ENCODE results near the gene ZNF512B. TPM values are rescaled to one million over a fixed set of nuclear protein-coding genes. Genes with fewer than 3 reads are reported as not detected.

The ZNF512B gene
- total RNA-seq, 4 donors from 2014 or later = 7.1 to 17.7 (median 12.1) TPM

DNA sequence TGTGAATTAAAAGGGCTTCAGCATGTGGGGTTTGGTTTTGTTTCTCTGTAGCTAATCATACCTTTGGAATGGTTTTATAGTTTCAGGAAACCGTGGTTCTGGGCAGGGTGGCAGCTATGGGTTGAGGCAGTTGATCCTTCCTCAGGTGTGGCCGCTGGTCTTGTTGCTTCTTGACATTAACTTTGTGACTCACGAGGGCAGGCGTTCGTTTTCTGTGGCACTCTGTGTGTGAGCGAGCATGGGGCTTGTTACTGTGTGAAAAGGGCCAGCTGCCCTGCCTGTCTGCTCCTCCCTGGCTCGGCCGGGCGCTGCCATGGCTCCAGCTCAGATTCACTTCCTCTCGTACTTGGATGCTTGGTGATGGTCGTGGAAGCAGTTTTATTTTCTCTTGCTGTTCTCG is 58.6 kb downstream of the ZNF512B start:
- Histone ChIP-seq H3K9me3 (no peaks in the 10 kb centered on the region), H3K27me3 (no peaks in the 10 kb centered on the region), H3K27ac (replicated peaks in 1 of 4) (no peak overlapping the region), H3K4me1 (peaks cover 26 to 46% (median 35%) of the 10 kb centered on the region in 4 donors), H3K4me3 (no peak overlapping the region), H3K36me3 (peaks cover 0 to 3% (median 0%) of the 10 kb centered on the region in 4 donors)
- intact Hi-C loops (cut with DNase I) = loop anchor here (5.0 kb wide), 1 partner anchor 61 kb away; no protein-coding TSS in a partner anchor
- no peak for DNase-seq (ENCODE audit: extremely low spot score)
- WGBS = 48% methylated on average over 12 of the region's 12 CpGs
- TF ChIP-seq EP300 (IDR thresholded peaks at IDR 0.05) = no peak
- TF ChIP-seq, protein P1, sequence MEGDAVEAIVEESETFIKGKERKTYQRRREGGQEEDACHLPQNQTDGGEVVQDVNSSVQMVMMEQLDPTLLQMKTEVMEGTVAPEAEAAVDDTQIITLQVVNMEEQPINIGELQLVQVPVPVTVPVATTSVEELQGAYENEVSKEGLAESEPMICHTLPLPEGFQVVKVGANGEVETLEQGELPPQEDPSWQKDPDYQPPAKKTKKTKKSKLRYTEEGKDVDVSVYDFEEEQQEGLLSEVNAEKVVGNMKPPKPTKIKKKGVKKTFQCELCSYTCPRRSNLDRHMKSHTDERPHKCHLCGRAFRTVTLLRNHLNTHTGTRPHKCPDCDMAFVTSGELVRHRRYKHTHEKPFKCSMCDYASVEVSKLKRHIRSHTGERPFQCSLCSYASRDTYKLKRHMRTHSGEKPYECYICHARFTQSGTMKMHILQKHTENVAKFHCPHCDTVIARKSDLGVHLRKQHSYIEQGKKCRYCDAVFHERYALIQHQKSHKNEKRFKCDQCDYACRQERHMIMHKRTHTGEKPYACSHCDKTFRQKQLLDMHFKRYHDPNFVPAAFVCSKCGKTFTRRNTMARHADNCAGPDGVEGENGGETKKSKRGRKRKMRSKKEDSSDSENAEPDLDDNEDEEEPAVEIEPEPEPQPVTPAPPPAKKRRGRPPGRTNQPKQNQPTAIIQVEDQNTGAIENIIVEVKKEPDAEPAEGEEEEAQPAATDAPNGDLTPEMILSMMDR (IDR thresholded peaks at IDR 0.05) = no peak
- no peak for TF ChIP-seq POLR2A (IDR thresholded peaks at IDR 0.05; ENCODE audit: low read depth)
- TF ChIP-seq POLR2AphosphoS5 (IDR thresholded peaks at IDR 0.05) = no peak

DNA sequence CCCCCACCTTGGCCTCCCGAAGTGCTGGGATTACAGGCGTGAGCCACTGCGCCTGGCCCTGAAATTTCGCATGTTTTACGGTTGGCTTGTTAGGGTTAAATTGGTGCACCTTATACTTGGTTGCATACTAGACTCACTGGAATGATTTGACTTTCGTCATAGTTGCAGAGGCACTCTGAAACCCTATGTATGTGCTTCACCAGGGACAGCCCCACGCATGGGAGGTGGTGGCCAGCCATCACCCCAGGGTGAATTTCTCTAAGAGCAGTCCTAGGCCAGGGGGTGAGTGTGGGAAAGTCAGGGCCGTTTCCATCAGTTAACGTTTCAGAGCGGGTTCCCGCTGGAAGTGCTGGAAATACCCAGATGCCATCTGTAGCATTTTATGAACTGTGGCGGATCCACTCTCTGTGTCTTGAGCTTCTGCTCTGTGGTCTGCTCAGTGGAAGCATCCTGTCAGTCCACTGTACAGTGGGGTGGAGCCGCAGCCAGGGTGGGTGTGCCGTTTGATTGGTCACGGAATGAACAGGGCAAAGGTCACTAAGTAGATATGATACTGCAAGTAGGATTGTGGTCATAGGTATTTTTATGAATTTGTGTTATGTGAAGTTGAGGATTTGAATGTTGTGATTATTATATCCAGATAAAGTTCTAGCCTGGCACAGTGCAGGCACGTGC is 61.6 kb downstream of the ZNF512B start:
- Histone ChIP-seq H3K27ac (replicated peaks in 1 of 4) (no peak overlapping the region), H3K4me1 (peaks cover 26 to 48% (median 35%) of the 10 kb centered on the region in 4 donors), H3K27me3 (no peaks in the 10 kb centered on the region), H3K36me3 (peaks cover 0 to 3% (median 0%) of the 10 kb centered on the region in 4 donors), H3K4me3 (no peak overlapping the region), H3K9me3 (no peaks in the 10 kb centered on the region)
- 79% methylated on average over 14 of the region's 16 CpGs for WGBS
- intact Hi-C loops (cut with DNase I) = no loop called here
- TF ChIP-seq POLR2A (IDR thresholded peaks at IDR 0.05; ENCODE audit: low read depth) (no peak), EP300 (IDR thresholded peaks at IDR 0.05) (no peak), POLR2AphosphoS5 (IDR thresholded peaks at IDR 0.05) (no peak)
- TF ChIP-seq, protein P1 (IDR thresholded peaks at IDR 0.05) = no peak
- DNase-seq (ENCODE audit: extremely low spot score) = no peak

Small RNA genes lying within 50 kb of the gene (small RNA-seq; reads per million reads assigned to genes)
- gene MIR647 = 0 reads per million in 3 donors
- gene MIR941-2 = 0 reads per million in 3 donors
- gene MIR941-4 = 0 reads per million in 3 donors
- gene MIR941-5 = 0 reads per million in 3 donors
- gene RNU1-134P = 0 reads per million in 3 donors

Other genes with a start within 250 kb of the ZNF512B start
- 10 to 100 TPM in 2 of 4 donors, 1 to 10 TPM in 2; 9.4 to 15.4 (median 10.9) TPM for gene LIME1, start 233.3 kb downstream of the ZNF512B start, total RNA-seq
- gene SLC2A4RG, start 230.2 kb downstream of the ZNF512B start, total RNA-seq = 10 to 100 TPM; 41.4 to 67.1 (median 52.7) TPM
- 10 to 100 TPM in 3 of 4 donors, 1 to 10 TPM in 1; 9.6 to 22.8 (median 13.8) TPM for gene ZBTB46, start 138.7 kb downstream of the ZNF512B start, total RNA-seq
- not detected for gene ABHD16B, start 108.4 kb downstream of the ZNF512B start, total RNA-seq
- 100 to 1,000 TPM; 110 to 162 (median 134) TPM for gene TPD52L2, start 104.7 kb downstream of the ZNF512B start, total RNA-seq
- 10 to 100 TPM; 39.5 to 64.9 (median 53.1) TPM for gene DNAJC5, start 74.8 kb downstream of the ZNF512B start, total RNA-seq
- gene UCKL1, start 13.5 kb downstream of the ZNF512B start, total RNA-seq = 10 to 100 TPM; 16.6 to 31.0 (median 24.1) TPM
- gene SAMD10, start 9.7 kb upstream of the ZNF512B start, total RNA-seq = 10 to 100 TPM in 1 of 4 donors, 1 to 10 TPM in 3; 2.1 to 11.7 (median 4.4) TPM
- gene PRPF6, start 11.2 kb upstream of the ZNF512B start, total RNA-seq = 10 to 100 TPM; 46.1 to 64.9 (median 58.7) TPM
- gene C20orf204, start 66.3 kb upstream of the ZNF512B start, total RNA-seq = 1 to 10 TPM in 1 of 4 donors, under 1 TPM in 3; 0.17 to 1.6 (median 0.32) TPM
- gene SOX18, start 79.7 kb upstream of the ZNF512B start, total RNA-seq = 10 to 100 TPM in 2 of 4 donors, 1 to 10 TPM in 2; 5.6 to 19.0 (median 12.8) TPM
- 10 to 100 TPM; 22.8 to 59.0 (median 43.6) TPM for gene TCEA2, start 93.3 kb upstream of the ZNF512B start, total RNA-seq
- gene RGS19, start 109.6 kb upstream of the ZNF512B start, total RNA-seq = 10 to 100 TPM; 11.4 to 17.7 (median 12.7) TPM
- 1 to 10 TPM in 1 of 4 donors, under 1 TPM in 3; 0.42 to 1.4 (median 0.87) TPM for gene OPRL1, start 110.2 kb upstream of the ZNF512B start, total RNA-seq
- not detected for gene LKAAEAR1, start 114.5 kb upstream of the ZNF512B start, total RNA-seq
- not detected for gene NPBWR2, start 137.6 kb upstream of the ZNF512B start, total RNA-seq
- gene MYT1, start 194.5 kb upstream of the ZNF512B start, total RNA-seq = not detected